Hippocampal formation (tissue), 2 donors: ENCODE data around the gene ZSCAN9.

Source experiments
- DNase-seq, 2 donors: peaks; one replicate each; lab custom pipeline; 2025; lab: John Stamatoyannopoulos, UW

ZSCAN9 gene

DNA sequence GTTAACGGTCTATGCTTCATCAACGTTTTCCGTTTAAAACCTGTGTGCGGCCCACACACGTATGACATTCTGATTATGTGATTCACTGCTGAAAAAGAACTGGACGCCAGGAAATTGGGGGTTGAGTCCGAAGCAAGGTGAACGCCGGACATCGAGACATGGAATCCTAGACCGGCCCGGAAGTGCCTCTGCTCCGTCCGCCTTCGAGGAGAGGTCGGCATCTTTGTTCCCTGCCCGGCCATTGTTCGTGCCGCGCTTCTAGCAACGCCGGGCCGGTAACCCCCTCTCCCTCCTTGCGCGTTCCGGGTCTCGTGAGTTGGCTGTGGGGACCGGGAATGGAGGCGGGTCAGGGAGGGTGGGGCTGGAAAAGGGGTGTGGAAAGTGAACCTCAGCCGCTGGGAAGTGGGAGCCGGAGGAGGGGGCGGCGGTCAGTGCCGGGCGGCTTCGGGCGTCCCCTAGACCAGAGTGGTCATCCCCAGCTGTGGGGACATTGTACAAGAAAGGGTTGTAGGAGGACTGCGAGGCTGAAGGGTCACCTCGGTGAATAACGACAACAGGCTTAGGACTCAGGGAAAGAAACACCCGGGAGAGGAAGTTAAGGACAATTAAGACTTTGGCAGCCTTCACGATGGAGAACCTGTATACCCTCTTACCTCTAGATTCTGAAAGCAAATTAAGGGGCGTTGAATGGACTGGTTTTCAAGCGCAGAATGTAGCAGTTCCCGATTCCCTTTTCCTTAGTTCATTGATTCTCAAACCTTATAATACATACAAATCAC, at the start of gene ZSCAN9:
ZSCAN9 (plus strand) TSS at position 220 of the 779 bp plus-strand sequence. CDS start 1,810 bp downstream, outside the sequence.
- peak; percentile 53 to 65 for DNase-seq

DNA sequence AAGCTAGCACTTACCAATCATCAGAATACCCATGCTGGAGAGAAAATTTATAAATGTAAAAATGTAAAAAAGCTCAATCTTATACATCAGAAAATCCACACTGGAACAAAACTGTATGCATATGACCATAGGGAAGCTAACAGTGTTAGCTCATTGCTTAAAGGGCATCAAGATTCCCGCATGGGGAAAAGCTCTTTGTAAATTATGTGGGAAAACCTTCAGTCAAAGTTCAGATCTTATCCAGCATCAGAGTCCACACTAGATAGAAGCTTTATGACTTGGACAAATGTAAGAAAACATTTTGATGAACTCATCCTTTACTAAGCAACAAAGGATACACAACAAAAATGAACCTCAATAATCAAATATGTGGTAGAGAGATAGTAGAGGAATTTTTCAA, 48.7 kb upstream of the ZSCAN9 start:
- DNase-seq, result no peak

DNA sequence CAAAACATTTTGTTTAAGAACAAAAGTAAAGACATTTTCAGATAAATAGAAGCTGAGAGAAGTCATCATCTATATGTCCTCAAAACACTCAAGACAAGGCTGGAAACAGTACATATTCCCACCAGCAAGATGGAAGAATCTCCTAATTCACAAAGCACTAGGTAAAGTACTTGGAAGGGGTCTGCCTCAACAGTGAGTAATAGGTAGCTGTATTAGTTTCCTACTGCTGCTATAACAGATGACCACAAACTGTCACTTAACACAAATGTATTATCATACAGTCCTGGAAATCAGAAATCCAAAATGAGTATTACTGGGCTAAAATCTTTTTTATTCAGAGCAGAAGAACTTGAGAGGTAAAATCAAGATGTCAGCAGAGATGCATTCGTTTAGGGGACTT, 42.8 kb upstream of the ZSCAN9 start:
- DNase-seq, result no peak

DNA sequence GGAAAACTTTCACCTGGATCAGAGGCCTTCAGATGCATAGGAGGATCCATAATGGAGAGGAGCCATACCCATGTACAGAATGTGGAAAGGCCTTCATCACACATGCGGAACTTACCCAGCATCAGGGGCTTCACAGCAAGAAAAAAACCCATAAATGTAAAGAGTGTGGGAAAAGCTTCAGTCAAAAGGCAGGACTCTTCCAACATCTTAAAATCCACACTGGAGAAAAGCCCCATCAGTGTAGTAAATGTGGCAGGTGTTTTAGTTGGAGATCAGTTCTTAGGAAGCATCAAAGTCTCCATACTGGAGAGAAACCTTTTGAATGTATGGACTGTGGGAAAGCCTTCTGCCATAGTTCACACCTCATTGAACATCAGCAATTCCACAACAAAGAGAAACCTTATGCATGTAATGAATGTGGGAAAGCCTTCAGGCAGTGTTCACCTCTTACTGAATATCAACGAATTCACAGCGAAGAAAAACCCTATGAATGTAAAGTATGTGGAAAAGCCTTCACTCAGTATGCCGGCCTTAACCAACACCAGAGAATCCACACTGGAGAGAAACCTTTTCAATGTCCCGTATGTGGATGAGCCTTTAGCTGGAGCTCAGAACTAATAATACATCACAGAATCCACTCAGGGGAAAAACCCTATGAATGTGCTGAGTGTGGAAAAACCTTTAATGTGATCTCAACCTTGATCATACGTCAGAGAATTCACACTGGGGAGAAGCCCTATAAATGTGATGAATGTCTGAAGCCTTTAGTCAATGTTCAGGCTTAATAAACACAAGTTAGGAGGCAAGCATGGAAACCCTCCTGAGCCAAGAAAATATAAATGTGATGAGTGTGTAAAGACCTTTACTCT, 36.7 kb upstream of the ZSCAN9 start:
- DNase-seq, result no peak

DNA sequence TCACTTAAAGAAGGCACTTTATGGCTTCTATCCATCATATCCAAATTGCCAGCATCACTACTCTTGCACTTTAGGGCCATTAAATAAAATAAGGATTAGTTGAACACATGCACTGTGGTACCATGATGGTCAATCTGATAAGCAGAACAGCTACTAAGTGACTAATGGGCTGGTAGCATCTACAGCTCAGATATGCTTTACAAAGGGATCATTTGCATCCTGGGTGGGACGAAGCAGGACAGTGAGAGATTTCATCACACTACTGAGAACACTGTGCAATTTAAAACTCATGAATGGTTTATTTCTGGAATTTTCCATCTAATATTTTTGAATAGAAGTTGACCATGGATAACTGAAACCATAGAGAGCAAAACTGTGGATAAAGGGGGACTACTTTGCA, 25.1 kb upstream of the ZSCAN9 start:
- DNase-seq, result no peak

DNA sequence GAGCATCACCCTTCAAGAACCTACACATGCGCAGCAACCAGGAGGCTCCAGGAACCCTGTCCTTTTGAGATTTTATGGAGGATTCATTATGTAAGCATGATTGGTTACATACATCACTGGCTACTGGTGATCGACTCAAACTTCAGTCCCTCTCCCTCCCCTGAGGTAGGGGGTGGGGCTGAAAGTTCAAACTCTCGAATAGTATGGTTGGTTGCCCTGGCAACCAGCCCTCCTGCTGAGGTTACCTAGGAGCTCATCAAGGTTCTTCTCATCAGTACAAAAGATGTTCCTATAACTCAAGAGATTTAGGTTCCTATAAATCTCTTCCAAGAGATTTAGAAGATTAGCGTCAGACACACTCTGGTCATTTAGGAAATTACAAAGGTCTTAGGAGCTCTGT, 21.9 kb upstream of the ZSCAN9 start:
- no peak for DNase-seq

DNA sequence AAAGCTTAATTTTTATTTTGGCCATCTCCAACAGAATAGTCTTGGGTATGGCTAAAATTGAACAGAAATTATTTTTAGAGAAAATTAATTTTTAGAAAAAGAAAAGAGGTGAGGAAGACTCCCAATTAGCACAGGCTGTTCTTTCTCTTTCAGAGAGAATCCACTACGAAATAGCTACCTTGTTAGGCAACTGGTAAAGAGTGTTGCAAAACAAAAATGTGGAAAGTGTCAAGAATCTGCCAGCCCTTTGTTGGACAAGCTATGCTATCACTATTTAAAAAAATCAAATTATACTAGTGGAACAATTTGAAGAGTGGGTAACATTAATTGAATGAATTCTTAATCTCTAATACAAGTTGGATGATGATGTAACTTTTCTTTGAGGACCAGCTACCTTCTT, 19.2 kb upstream of the ZSCAN9 start:
- DNase-seq, result no peak

DNA sequence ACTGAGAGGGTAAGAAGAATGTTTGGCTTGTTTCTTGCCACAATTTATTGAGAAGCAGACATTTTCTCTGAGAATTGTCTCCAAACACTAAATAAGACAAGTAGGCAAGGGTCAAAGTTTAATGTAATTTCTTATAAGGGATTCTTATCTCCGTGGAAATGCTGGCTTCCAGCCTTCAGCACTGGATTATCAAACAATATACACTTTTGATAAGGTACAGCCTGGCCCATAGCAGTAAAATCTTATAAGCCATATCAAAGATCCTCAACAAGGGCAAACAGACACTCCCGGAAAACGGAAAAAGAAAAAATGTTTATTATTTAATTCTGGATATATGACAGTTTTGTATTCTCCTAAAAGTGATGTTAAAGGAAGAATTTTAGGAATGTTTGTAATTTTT, 18.5 kb upstream of the ZSCAN9 start:
- DNase-seq, result no peak

DNA sequence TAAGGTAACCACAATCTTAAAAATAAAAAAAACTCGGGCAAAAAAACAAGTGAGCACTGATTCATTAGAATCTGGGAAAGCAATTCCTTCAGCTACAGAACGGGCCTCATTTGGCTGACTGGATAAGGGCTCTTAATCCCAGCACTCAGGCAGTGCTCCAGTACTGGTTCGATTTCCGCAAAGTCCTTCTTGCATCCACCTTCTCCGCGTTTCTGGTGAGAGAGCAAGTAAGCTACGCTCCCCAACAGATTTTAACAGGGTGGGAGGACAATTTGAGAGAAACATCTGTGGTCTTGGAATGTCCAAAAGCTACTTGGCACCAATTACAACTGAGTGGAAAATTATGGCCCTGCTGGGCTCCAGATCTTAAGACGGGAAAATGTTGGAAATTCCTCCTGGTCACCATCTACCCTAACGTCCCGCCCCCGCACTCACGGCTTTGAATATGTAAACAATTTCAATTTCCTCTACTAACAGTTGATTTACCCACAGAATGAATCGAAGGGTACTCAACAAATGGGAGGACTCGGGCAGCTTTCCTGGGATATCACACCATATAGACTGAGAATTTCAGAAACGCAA, 18.1 kb upstream of the ZSCAN9 start:
- no peak for DNase-seq

DNA sequence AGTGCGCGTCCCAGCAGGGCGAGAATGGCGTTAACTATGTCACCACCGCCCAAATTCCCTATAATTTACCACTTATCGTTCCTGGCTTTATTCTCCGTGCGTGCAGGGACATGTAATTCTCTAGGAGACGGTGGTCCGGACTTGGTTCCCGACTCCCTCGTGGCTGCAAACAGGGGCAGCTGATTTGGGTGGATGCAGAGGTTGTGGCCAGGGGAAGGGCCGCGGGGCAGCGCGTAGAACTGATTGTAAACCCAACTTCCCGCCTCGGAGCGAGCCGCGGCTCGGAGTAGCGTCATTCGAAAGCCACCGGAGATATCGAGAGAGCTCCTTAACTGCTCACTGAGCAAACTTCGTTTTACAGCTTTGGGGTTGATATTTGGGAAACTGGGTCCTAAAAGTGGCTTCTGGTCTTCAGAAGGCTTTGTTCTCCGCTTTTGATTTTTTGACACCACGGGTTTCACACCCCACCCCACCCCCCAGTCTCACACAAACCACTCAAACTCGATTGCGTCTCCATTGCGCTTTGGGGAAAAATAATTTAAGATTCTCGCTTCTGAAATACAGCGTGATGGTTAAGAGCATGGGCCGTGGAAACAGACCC, 17.5 kb upstream of the ZSCAN9 start:
- no peak for DNase-seq

DNA sequence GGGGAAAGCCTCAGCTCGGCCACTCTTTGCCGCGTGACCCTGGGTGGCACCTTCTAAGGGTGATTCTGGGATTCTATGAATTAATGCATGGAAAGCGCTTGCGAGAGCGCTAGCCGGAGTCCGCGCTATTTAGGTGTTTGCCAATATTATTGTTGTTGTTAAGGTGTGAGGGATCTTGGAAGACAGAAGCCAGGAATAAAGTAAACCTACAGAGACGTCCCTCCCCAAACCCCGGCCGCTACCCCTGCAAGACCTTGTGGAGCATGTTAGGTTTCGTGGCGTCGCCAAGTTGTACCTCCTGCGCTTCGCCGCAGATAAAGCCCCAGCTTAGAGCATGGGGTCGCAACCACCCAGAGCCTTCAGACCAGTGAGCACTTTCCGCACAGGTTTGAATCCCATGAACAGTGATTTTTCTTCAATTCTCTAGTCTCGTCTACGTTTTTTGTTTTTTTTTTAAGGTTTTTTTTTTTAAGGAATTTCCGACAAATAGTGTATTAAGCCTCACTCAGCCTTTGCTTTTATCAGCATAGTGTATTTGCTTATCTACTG, 16.9 kb upstream of the ZSCAN9 start:
- DNase-seq, result no peak

DNA sequence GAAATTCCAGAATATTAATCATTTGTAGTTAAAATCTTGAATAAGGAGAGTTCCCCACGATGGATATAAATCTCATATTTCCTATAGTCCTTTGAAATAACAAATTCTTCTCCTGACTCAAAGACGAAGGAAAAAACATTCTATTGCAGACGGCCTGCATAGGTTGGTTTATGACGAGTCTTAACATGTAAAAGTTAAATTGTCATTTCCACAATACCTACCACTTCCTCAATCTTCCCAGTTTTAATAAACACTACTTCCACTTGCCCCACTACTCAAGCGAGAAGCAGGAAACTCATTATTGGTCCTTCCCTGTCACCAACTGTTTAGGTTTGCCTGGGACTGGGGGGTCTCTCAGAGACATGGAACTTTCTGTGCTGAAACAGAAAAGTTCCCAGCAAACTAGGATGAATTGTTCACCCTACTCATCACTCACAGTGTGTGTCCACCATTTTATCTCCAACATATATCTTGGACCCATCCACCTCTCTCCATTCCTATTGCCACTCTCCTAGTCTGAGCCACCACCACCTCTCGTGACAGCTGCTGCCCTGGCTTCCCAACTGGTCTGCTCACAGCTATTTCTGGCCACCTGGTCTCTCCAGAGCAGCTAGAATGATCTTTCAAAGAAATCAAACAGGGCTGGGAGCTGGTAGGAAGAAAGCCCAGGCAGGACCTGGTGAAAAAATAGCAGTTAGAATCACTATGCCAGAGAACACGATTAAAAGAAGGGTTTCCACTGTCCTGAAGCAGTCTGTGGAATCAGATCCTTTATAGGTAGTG, 15.1 kb upstream of the ZSCAN9 start:
- no peak for DNase-seq

DNA sequence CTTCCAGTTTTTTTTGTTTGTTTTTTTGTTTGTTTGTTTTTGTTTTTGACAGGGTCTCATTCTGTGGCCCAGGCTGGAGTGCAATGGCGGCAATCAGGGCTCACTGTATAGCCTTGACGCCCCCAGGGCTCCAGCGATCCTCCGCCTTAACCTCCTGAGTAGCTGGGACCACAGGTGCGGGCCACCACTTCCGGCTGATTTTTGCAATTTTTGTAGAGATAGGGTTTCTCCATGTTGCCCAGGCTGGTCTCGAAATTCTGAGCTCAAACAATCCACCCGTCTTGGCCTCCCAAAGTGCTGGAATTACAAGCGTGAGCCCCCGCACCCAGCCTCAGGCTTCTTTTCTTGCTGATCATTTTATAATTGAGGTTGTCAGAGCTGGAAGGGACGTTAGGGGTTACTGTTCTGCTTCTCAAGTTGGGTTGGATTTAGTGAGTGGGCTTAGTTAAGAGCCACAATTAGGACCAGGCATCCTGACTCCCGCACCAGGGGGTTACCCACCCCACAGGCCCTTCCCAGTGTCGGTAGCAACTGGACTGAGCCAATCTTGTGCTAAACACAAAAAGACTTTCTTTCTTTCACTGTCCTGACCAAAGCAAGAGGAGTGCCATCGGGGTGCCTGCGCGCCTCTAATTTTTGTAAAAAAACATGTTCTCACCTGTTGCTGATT, 13.1 kb upstream of the ZSCAN9 start:
- DNase-seq, result no peak

DNA sequence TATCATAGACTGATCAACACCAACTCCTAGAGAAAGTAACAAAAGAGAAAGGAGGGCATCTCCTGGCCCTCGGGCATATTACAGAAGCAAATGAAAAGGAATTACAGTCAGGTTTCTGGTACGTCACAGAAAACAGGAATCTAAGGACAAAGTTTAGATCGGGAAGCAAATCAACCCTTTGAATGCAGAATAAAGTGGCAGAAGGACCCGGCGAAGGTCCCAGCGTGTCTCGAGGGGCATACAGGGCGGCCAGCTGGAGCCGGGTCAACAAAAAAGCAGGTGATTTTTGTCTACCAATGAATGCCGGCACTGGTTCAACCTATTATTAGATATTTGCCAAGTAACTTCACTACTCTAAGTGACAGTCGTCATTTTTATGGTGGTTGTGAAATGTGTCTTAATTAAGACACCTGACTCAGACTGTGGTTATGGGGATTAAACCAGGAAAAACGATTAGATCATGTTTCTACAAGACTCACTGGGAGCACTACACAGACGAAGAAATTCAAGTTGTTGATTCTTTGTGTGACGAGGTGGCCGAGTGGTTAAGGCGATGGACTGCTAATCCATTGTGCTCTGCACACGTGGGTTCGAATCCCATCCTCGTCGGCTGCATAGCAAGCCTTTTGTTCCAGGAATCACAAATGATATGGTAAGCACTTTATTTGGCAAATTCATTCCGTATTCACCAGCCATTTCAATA, 12.4 kb upstream of the ZSCAN9 start:
- no peak for DNase-seq

DNA sequence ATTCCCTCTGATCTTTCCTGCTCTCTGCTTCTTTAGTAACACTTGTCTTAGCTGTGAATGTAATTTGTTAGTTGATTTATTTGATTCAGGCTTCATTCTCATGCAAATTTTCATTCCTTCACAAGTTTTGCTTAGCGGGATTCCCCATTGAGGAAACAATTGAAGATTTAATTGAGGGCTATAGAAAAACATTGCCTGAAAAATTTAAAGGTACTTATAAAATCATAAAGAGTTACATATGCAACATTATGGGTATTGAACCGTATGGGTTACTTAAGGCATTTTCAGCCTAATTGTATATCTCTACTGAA, 11.9 kb upstream of the ZSCAN9 start:
- no peak for DNase-seq

DNA sequence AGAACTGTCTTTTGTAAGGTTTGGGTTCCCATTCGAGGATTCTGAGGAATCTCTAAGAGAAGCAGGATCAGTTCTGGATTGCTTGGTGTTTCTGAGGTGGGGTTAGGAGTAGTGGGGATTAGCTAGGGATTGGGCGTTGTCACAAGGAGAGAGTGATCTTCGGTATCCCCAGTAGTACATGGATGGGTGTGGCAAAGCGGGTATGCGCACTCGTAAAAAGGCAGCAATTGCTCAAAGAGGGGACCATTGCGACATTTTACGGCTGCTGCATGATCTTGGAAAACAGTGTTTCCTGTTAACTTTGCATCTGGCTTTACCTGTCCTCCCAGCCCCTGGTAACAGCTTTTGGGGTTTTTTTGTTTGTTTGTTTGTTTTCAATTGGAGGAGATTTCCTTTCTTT, 9.7 kb upstream of the ZSCAN9 start:
- no peak for DNase-seq

DNA sequence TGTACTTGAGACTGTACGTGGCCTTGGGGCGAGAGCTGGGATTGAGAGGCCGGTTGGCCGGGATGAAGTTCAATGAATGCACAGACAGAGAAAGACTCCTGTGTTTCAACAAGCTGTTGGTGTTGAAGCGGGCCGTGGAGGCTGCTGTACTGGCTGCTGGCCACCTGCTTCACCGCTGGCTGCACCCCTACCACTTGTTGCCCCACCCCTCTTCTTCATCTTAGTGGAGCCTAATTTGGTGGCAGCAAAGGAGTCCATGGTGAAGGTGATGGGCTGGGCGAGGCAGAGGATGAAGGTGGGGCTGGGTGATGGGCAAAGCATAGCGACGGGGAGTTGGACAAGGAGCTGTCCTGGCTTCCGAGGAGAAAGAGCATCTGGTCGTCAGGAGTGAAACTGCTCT, 7.2 kb upstream of the ZSCAN9 start:
- no peak for DNase-seq

DNA sequence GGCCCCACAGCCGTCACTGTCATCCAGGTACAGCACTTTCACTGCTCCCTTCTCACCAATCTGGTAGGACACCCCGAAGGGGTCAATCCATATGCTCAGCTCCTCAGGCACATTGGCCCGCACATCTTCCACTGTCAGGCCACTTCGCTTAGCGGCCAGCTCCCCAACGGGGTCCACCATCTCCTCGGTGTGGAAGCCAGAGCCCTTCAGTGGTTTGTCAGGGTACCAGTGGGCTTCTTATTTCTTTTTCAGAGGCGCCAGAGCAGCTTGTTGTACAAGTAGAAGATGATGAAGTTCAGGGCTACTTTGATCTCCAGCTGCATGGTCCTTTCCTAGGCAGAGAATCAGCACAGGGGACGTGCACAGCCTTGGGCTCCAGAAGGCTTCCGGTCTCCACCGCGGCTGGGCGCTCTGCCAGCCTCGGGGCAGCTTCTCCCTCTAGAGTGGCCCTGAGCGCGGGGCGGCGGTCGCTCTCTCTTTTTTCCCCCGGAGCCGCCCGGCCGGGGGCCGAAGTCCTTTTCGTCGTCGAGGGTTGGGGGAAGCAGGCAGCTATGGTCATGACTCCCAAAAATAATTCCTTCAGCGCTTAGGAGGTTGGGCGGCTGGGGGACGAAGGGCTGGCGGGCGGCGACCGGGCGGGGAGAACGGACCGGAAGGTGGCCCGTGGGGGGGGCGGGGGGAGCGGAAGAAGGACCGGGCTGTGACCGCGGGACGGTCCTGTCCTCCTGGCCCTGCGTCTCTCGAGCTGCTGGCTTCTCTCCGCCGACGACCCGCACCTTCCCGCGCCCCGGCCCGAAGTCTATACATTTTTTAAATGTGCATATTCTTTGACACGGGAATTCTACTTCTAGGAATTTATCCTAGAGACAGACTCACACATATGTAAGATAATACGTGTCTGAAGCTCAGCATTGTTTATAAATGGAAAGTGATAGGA, 6.5 kb upstream of the ZSCAN9 start:
- DNase-seq, result peak in 1 of 2 donors; percentile 73
